Naive B cell (primary cell): Measurements from ENCODE around the gene PAQR3. TPM values are rescaled to one million over a fixed set of nuclear protein-coding genes. Genes with fewer than 3 reads are reported as not detected.

Source experiments
- ATAC-seq, 2 donors: fragments of 150-1000 bp; cut with Tn5 transposase; 2 replicates each; pipeline ENCODE4 v1.10.0; 2021; ENCODE audit warnings: low read depth in 2 of 2, mild to moderate bottlenecking in 2 of 2, moderate library complexity in 2 of 2
- DNase-seq: peaks from one replicate; pipeline ENCODE4 v3.0.0; 2022
- H3K27ac Mint-ChIP-seq, 6 donors: one replicate each; pipeline ENCODE4 v1.8.0; 2020 to 2022; ENCODE audit warnings: mild to moderate bottlenecking in 6 of 6, mixed read lengths in 6 of 6, moderate library complexity in 5 of 6, inconsistent platforms in 2 of 6
- H3K27me3 Mint-ChIP-seq, 3 donors: one replicate each; pipeline ENCODE4 v1.8.0; 2021 to 2022; ENCODE audit warnings: mixed read lengths in 3 of 3, mild to moderate bottlenecking in 1 of 3
- H3K36me3 Mint-ChIP-seq, 2 donors: one replicate each; pipeline ENCODE4 v1.8.0; 2020 to 2022; ENCODE audit warnings: mixed read lengths in 2 of 2, inconsistent platforms in 1 of 2, mild to moderate bottlenecking in 1 of 2
- H3K4me1 Mint-ChIP-seq, 3 donors: one replicate each; pipeline ENCODE4 v1.8.0; 2020 to 2022; ENCODE audit warnings: mixed read lengths in 3 of 3, inconsistent platforms in 1 of 3, mild to moderate bottlenecking in 1 of 3, moderate library complexity in 1 of 3
- H3K4me3 Mint-ChIP-seq, 8 donors: one replicate each; pipeline ENCODE4 v1.8.0; 2020 to 2022; ENCODE audit warnings: mild to moderate bottlenecking in 8 of 8, mixed read lengths in 8 of 8, moderate library complexity in 8 of 8, inconsistent platforms in 2 of 8
- H3K9me3 Mint-ChIP-seq, 7 donors: one replicate each; pipeline ENCODE4 v1.8.0; 2020 to 2022; ENCODE audit warnings: mixed read lengths in 7 of 7, mild to moderate bottlenecking in 5 of 7, inconsistent platforms in 2 of 7, moderate library complexity in 1 of 7
- polyA plus RNA-seq, 6 donors: library from polyadenylated mRNA; unstranded; fragments of 300-500 nt; fragmentation: Illumina TruSeq; gene quantifications; one replicate each; pipeline ENCODE4 v1.2.3, GENCODE V29; 2021; ENCODE audit warnings: low read depth in 6 of 6

Gene PAQR3
- polyA plus RNA-seq, 6 donors from 2014 or later: 5.1 to 8.6 (median 7.5) TPM

DNA sequence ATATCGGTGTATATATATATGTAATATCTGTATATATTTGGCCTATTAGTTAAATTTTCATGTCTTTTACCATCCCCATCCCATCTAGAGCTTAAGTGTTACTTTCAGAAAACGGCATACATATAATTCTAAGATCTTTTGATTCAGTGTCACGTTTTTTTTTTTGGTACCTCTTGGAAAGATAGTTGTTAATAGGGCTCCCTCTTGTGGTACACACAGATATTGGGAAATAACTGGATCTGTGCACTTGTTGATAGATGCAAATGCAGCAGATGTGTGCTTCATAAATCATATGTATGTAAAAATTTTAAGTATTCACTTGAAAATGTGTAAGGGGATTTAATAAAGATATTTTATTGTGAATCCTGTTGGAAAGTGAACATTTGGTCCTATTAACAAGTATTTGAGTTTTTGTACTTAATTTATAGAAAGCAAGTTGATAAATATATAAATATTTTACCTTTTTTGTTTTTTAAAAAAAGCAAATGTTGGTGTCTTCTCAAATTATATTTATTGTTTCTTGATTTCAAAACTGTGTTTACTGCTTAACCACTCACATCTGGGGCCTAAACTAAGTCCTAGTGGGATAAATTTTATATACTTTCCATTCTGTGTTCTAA, 74.7 kb downstream of the PAQR3 start:
- no peak overlapping the region for H3K4me3 Mint-ChIP-seq
- H3K36me3 Mint-ChIP-seq: peaks cover 15 to 19% of the 10 kb centered on the region in 2 donors
- H3K9me3 Mint-ChIP-seq: no peaks in the 10 kb centered on the region
- H3K27me3 Mint-ChIP-seq: no peaks in the 10 kb centered on the region
- peak; percentile 69 for DNase-seq
- peak; percentile 63 to 80 for ATAC-seq
- H3K4me1 Mint-ChIP-seq: peaks cover 10 to 13% (median 12%) of the 10 kb centered on the region in 3 donors
- H3K27ac Mint-ChIP-seq: peak overlapping the region in 3 of 6 donors; percentile 42 to 87 (median 79)

DNA sequence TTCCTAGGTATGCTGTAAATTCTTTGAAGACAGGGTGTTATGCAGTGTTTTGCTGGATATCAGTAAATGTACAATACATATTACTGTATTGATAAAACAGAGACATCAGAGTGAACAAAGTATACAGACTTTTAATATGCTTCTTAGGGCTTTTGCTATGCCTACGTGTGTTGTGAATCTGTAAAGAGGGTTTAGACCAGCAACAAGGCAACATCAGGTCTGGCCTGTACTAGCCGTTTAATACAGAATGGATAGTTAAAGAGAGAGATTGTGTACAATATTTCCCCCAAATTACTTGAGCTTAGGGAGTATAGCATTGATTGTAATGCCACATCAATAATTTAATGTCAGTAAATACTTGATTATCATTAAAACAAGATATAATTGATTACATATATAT, 75.2 kb downstream of the PAQR3 start:
- Mint-ChIP-seq H3K36me3 (peaks cover 15 to 19% of the 10 kb centered on the region in 2 donors), H3K9me3 (no peaks in the 10 kb centered on the region), H3K27me3 (no peaks in the 10 kb centered on the region), H3K4me3 (no peak overlapping the region), H3K27ac (peak overlapping the region in 1 of 6 donors; percentile 87), H3K4me1 (peaks cover 10 to 13% (median 12%) of the 10 kb centered on the region in 3 donors)
- ATAC-seq (no peak), DNase-seq (no peak)

GRCh38 chr4:78863254-78863869, 75.9 kb downstream of the PAQR3 start:
- no peak overlapping the region for H3K4me3 Mint-ChIP-seq
- no peaks in the 10 kb centered on the region for H3K9me3 Mint-ChIP-seq
- H3K27ac Mint-ChIP-seq: peak overlapping the region in 4 of 6 donors; percentile 1 to 87 (median 34)
- peaks cover 11 to 17% of the 10 kb centered on the region in 2 donors for H3K36me3 Mint-ChIP-seq
- H3K27me3 Mint-ChIP-seq: no peaks in the 10 kb centered on the region
- peaks cover 10 to 13% (median 12%) of the 10 kb centered on the region in 3 donors for H3K4me1 Mint-ChIP-seq
- DNase-seq (no peak), ATAC-seq (no peak)

- H3K4me3 Mint-ChIP-seq: peak overlapping the region in 1 of 8 donors; percentile 18
- ATAC-seq: no peak
- H3K27ac Mint-ChIP-seq: peak overlapping the region; percentile 16 to 85 (median 35)
- DNase-seq: no peak
- no peaks in the 10 kb centered on the region for H3K9me3 Mint-ChIP-seq
- peaks cover 7 to 11% of the 10 kb centered on the region in 2 donors for H3K36me3 Mint-ChIP-seq
- H3K27me3 Mint-ChIP-seq: no peaks in the 10 kb centered on the region
- peaks cover 10 to 13% (median 12%) of the 10 kb centered on the region in 3 donors for H3K4me1 Mint-ChIP-seq
Observed at GRCh38 chr4:78862314-78862737, 76.9 kb downstream of the PAQR3 start.

Other genes starting within 250 kb of the PAQR3 start
- 10 to 100 TPM in 5 of 6 donors, 1 to 10 TPM in 1; 7.1 to 35.4 (median 28.9) TPM for gene BMP2K, start 163.1 kb downstream of the PAQR3 start, polyA plus RNA-seq